C4-2B (cell line): ENCODE results near the gene ORAI3.

Source experiments
- CTCF ChIP-seq: fragments of 450-650 bp; conservative IDR thresholded peaks from 2 replicates; pipeline ENCODE4 v1.5.1; 2017; ENCODE audit warnings: mild to moderate bottlenecking
- ZFX ChIP-seq: fragments of 450-650 bp; IDR thresholded peaks from 2 replicates; pipeline ENCODE4 v1.6.1; 2017

GRCh38 chr16:31003744-31004143 is 54.9 kb downstream of the ORAI3 start:
- TF ChIP-seq CTCF (no peak), ZFX (no peak)
